Neutrophil (primary cell): Measurements from ENCODE around the gene MBTPS2.

Experiments used
- H3K27ac ChIP-seq: fragments of 200-600 bp; sonication (generic); 2 replicates; pipeline ENCODE4 v1.5.1; 2016; ENCODE audit warnings: mild to moderate bottlenecking, moderate library complexity
- H3K27me3 ChIP-seq: fragments of 200-600 bp; sonication (generic); 2 replicates; pipeline ENCODE4 v1.6.0; 2016; ENCODE audit warnings: mild to moderate bottlenecking
- H3K36me3 ChIP-seq: fragments of 200-600 bp; sonication (generic); 2 replicates; pipeline ENCODE4 v1.5.1; 2017
- H3K4me1 ChIP-seq, 2 experiments: fragments of 200-600 bp in 1 of 2; sonication (generic) in 1 of 2; 1 replicate in 1 of 2; 2 replicates in 1 of 2; pipeline versions ENCODE4 v1.5.1 to v1.6.1; 2013 to 2016; ENCODE audit warnings: low read depth in 1 of 2, low read length in 1 of 2, mild to moderate bottlenecking in 1 of 2, moderate library complexity in 1 of 2; ENCODE audit not compliant: control insufficient read depth in 1 of 2, insufficient read depth in 1 of 2
- H3K4me3 ChIP-seq, 2 experiments: fragments of 200-600 bp in 1 of 2; sonication (generic) in 1 of 2; 1 replicate in 1 of 2; 2 replicates in 1 of 2; pipeline ENCODE4 v1.5.1; 2013 to 2016; ENCODE audit warnings: low read depth in 1 of 2, low read length in 1 of 2, mild to moderate bottlenecking in 1 of 2, moderate library complexity in 1 of 2
- H3K9me3 ChIP-seq: fragments of 200-600 bp; sonication (generic); 2 replicates; pipeline ENCODE4 v1.5.1; 2016
- TF ChIP-seq, protein P1 (sequence below): fragments of 200-600 bp; sonication (generic); IDR thresholded peaks from 2 replicates; pipeline ENCODE4 v1.5.1; 2016; ENCODE audit warnings: antibody characterized with exemption

The MBTPS2 gene

DNA sequence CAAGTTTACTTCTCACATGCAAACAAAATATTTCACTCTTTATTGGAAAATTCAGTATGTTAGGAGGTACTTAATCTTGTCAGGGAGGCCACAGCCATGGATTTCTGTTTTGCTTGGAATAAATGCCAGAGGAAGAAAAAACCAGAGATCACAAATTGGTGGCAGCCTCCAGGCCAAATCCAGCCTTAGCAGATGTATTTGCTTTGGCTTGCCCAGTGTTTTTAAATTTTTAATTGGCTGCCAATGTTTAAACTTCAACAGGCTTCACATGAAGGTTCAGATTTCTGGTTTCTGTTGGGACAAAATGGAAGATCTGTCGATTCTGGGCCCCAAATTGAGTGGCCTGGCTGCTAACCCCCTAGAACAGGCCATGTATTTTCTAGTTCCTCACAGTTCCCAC lies 35.6 kb downstream of the MBTPS2 start:
- Histone ChIP-seq H3K27me3 (no peaks in the 10 kb centered on the region), H3K27ac (no peak overlapping the region), H3K4me3 (no peak overlapping the region), H3K36me3 (no peaks in the 10 kb centered on the region), H3K4me1 (no peaks in the 10 kb centered on the region), H3K9me3 (no peaks in the 10 kb centered on the region)
- TF ChIP-seq, protein P1, sequence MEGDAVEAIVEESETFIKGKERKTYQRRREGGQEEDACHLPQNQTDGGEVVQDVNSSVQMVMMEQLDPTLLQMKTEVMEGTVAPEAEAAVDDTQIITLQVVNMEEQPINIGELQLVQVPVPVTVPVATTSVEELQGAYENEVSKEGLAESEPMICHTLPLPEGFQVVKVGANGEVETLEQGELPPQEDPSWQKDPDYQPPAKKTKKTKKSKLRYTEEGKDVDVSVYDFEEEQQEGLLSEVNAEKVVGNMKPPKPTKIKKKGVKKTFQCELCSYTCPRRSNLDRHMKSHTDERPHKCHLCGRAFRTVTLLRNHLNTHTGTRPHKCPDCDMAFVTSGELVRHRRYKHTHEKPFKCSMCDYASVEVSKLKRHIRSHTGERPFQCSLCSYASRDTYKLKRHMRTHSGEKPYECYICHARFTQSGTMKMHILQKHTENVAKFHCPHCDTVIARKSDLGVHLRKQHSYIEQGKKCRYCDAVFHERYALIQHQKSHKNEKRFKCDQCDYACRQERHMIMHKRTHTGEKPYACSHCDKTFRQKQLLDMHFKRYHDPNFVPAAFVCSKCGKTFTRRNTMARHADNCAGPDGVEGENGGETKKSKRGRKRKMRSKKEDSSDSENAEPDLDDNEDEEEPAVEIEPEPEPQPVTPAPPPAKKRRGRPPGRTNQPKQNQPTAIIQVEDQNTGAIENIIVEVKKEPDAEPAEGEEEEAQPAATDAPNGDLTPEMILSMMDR, result no peak

DNA sequence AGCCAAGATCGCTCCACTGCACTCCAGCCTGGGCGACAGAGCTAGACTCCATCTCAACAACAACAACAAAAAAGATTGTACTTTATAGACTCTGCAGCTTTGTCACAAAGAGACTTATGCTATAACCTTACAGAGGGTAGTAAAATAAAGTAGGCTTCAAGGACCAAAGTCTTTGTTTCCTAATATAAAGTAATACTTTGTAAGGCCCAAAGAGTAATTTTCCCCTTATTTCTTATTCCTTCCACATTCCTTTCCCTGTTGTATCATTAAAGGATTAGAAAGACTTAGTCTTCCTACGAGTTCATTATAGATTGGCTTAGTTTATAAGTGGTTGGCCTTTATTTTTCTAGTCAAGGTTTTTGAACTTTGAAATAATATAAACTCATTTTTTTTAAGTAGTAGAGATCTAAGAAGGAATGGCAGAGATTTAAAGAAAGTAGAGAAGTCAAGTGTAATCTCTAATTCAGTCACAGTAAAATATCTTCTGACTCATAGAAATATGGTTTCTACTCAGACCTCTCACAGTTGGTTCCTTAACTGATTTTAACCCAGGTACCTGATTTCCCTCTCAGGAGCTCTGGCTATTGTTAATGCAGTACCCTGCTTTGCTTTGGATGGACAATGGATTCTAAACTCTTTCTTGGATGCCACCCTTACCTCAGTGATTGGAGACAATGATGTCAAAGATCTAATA lies 42.6 kb downstream of the MBTPS2 start:
- H3K27ac ChIP-seq, result no peak overlapping the region
- TF ChIP-seq, protein P1, result no peak

DNA sequence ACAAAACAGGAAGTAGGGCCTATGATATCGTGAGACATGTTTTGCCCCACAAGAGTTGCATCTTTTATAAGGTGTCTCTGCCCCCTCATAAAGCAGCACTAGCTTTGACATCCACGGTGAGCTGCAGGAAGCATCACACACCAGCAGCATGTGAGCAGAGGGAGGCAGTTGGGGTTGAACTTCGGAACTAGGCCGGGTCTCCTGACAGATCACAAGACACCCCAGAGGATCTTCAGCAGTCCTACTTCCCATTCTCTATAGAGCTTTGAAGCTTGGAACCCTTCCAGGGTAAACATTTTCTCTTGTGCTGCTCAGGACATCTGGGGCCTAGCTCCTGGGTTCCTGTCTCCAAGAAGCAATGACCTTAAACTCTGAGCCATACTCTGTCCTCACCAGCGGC lies 43.8 kb downstream of the MBTPS2 start:
- no peak overlapping the region for H3K27ac ChIP-seq
- H3K36me3 ChIP-seq, result no peaks in the 10 kb centered on the region
- no peak overlapping the region for H3K4me3 ChIP-seq
- no peaks in the 10 kb centered on the region for H3K9me3 ChIP-seq
- H3K4me1 ChIP-seq, result no peaks in the 10 kb centered on the region
- no peaks in the 10 kb centered on the region for H3K27me3 ChIP-seq
- TF ChIP-seq, protein P1, result no peak

More for the DNA sequence above, 42.6 kb downstream of the MBTPS2 start:
- Histone ChIP-seq H3K4me1 (no peaks in the 10 kb centered on the region), H3K27me3 (no peaks in the 10 kb centered on the region), H3K9me3 (no peaks in the 10 kb centered on the region), H3K36me3 (no peaks in the 10 kb centered on the region), H3K4me3 (no peak overlapping the region)

DNA sequence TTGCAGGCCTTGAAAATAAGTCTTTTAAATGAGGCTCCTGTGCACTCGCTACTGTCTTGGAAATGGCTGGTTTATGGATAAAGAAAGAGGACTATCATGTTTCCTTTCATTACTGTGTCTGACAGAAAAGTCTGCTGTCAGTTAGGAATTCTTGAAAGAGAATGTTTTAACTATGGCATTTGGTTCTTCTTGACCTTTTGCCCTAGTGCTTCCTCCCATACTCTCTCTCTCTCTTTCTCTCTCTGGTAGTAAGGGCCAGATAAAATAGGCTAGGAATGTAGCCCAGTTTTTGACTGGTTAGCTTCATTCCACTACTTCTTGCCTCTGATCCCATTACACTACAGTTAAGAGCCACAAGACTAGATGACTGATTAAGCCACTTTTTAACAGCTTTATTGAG lies 46.2 kb downstream of the MBTPS2 start:
- H3K4me1 ChIP-seq, result no peaks in the 10 kb centered on the region
- no peaks in the 10 kb centered on the region for H3K36me3 ChIP-seq
- H3K27ac ChIP-seq, result no peak overlapping the region
- no peak overlapping the region for H3K4me3 ChIP-seq
- H3K9me3 ChIP-seq, result no peaks in the 10 kb centered on the region
- TF ChIP-seq, protein P1, result no peak
- H3K27me3 ChIP-seq, result no peaks in the 10 kb centered on the region

- TF ChIP-seq, protein P1, result no peak
- Histone ChIP-seq H3K4me1 (no peaks in the 10 kb centered on the region), H3K9me3 (no peaks in the 10 kb centered on the region), H3K27me3 (no peaks in the 10 kb centered on the region), H3K4me3 (no peak overlapping the region), H3K36me3 (no peaks in the 10 kb centered on the region), H3K27ac (no peak overlapping the region)
These were observed 65.9 kb downstream of the MBTPS2 start for GRCh38 chrX:21905313-21905712.
